ENCODE measurements around the gene GMCL1.

Gene GMCL1

DNA sequence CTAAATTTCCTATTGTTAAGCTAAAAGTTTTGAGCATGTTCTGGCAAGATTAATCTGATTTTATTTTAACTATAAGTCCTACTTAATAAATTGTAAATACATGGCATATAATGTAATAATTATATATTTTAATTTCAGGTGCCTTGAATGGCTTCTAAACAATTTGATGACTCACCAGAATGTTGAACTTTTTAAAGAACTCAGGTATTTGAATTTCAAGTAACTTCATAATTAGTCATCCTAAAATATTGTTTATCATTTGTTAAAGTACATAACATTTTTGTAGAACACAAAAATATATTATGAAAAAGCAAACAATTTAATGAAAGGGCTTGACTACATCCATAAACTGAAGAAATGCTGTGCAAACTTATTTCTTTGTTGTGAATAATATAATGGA is 14.5 kb downstream of the GMCL1 start:
- H3K27ac ChIP-seq: no peak overlapping the region
- no peak for TF ChIP-seq ZFX (IDR thresholded peaks at IDR 0.05; ENCODE audit: borderline replicate concordance)
- TF ChIP-seq, protein P1, sequence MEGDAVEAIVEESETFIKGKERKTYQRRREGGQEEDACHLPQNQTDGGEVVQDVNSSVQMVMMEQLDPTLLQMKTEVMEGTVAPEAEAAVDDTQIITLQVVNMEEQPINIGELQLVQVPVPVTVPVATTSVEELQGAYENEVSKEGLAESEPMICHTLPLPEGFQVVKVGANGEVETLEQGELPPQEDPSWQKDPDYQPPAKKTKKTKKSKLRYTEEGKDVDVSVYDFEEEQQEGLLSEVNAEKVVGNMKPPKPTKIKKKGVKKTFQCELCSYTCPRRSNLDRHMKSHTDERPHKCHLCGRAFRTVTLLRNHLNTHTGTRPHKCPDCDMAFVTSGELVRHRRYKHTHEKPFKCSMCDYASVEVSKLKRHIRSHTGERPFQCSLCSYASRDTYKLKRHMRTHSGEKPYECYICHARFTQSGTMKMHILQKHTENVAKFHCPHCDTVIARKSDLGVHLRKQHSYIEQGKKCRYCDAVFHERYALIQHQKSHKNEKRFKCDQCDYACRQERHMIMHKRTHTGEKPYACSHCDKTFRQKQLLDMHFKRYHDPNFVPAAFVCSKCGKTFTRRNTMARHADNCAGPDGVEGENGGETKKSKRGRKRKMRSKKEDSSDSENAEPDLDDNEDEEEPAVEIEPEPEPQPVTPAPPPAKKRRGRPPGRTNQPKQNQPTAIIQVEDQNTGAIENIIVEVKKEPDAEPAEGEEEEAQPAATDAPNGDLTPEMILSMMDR (IDR thresholded peaks at IDR 0.05): no peak

DNA sequence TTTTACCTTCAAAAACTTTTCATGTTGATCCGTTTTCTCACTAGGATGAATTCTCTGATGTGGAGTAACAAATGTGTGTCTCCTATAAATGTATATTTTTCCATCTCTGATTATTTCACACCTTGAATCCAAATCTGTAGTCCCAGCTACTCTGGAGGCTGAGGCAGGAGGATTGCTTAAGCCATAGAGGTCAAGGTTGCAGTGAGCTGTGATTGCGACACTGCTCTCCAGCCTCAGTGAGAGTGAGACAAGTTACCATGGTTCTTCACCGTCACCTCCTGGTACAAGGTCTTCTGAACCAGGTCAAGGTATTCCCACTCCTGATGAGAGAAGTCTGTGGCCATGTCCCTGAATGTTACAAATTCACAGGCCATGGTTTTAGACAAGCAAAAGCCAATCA is 15.1 kb downstream of the GMCL1 start:
- TF ChIP-seq ZFX (IDR thresholded peaks at IDR 0.05; ENCODE audit: borderline replicate concordance): no peak
- TF ChIP-seq, protein P1 (IDR thresholded peaks at IDR 0.05): no peak
- H3K27ac ChIP-seq: no peak overlapping the region

DNA sequence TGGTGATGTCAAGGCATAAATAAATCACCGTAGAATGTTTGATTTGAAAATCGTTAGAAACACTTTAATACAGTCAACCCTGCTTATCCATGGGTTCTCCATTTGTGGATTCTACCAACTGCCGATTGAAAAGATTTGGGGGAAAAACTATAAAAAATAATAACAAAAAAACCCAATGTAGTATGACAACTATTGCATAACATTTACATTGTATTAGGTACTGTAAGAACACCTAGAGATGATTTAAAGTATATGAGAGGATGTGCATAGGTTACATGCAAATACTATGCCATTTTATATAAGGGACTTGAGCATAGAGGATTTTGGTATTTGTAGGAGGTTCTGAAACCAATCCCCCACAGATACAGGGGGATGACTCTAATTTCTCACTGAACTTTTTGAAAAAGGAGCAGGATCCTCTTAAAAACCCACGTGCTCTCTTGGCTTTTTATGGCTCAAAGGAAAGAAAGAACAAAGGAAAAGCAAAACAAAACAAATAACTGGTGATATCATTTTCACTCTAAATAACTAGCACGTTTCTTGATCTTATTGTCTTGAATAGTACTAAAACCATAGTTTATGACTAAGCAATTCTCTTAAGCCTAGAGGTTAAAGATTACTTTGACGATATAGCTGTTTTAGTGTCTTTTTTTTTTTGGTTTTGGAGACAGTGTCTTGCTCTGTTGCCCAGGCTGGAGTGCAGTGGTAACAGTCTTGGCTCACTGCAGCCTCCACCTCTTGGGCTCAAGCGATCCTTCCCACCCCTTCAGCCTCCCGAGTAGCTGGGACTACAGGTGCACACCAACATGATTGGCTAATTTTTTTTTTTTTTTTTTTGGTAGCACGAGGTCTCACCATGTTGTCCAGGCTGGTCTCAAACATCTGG is 17.0 kb downstream of the GMCL1 start:
- H3K27ac ChIP-seq: no peak overlapping the region
- TF ChIP-seq ZFX (IDR thresholded peaks at IDR 0.05; ENCODE audit: borderline replicate concordance): no peak
- TF ChIP-seq, protein P1 (IDR thresholded peaks at IDR 0.05): no peak

DNA sequence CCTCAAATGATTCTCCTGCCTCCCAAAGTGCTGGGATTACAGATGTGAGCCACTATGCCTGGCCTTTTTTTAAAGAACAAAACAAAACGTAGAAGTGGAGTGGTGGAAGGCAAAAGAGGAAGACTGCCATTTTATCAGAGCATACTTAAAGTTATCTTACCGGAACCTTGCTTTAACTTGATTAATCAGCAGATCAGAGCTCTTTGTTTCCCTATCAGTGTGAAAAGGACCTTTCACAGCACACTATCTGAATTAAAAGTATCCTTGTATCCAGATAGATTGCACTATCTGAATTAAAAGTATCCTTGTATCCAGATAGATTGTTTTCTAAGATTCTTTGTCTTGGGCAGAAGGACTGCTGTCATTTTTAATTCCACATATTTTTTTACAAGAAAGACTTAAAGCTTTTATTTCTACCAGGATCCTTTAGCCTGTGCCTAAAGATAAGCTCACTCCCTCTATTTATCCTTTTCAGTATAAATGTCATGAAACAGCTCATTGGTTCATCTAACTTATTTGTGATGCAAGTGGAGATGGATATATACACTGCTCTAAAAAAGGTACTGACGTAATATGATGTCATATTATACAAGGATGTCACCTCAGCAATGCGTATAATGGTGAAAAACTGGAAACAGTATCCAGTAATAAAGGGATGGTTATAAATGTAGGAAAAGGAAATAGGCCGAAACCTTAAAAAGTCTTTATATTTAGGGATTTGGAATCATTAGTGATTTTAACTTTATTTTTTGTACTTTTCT is 17.8 kb downstream of the GMCL1 start:
- no peak overlapping the region for H3K27ac ChIP-seq
- TF ChIP-seq, protein P1 (IDR thresholded peaks at IDR 0.05): no peak
- TF ChIP-seq ZFX (IDR thresholded peaks at IDR 0.05; ENCODE audit: borderline replicate concordance): no peak

DNA sequence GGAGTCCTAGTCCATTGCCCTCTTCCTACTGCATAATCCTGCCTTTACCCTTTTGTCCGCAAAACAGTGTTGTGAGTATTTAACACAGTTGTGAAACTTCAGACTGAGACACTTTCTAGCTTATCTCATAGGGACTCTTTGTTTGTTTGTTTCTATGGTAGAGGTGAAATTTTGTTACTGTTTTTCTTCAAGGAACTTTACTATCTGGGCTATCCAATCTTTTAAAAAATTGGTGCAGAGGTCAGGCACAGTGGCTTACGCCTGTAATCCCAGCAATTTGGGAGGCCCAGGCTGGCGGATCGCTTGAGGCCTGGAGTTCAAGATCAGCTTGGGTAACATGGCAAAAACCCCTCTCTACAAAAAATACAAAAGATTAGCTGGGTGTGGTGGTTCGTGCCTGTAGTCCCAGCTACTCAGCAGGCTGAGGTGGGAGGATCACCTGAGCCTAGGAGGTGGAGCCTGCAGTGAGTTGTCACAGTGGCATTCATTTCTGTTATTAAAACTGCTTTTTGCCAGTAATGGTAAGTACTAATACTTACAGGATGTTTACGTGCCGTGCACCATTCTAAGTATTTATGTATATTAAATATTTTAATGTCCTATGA is 18.8 kb downstream of the GMCL1 start:
- H3K27ac ChIP-seq: no peak overlapping the region
- no peak for TF ChIP-seq ZFX (IDR thresholded peaks at IDR 0.05; ENCODE audit: borderline replicate concordance)
- TF ChIP-seq, protein P1 (IDR thresholded peaks at IDR 0.05): no peak

DNA sequence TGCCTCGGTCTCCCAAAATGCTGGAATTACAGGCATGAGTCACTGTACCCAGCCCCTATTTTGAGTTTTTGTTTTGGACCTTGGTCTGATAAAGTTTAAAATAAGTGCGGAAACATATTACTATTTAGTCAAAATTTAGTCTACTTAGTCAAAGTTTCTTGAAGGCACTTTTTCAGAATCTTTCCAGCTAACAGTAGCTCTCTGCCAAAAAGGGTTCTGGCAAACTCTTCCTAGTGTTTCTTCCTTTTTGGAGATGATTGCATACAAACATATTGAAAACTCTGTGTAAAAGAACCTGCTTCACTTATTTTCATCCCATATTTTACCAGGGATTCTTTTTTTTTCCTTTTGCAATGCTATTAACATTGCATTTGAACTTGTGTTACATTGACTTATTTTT is 28.8 kb downstream of the GMCL1 start:
- TF ChIP-seq, protein P1 (IDR thresholded peaks at IDR 0.05): no peak
- TF ChIP-seq ZFX (IDR thresholded peaks at IDR 0.05; ENCODE audit: borderline replicate concordance): no peak
- no peak overlapping the region for H3K27ac ChIP-seq
